Naive B cell (primary cell): Measurements from ENCODE around the gene GALK2. TPM values are rescaled to one million over a fixed set of nuclear protein-coding genes. Genes with fewer than 3 reads are reported as not detected.

Experiments used
- ATAC-seq, 2 donors: fragments of 150-1000 bp; cut with Tn5 transposase; 2 replicates each; pipeline ENCODE4 v1.10.0; 2021; ENCODE audit warnings: low read depth in 2 of 2, mild to moderate bottlenecking in 2 of 2, moderate library complexity in 2 of 2
- DNase-seq: peaks from one replicate; pipeline ENCODE4 v3.0.0; 2022
- H3K27ac Mint-ChIP-seq, 6 donors: one replicate each; pipeline ENCODE4 v1.8.0; 2020 to 2022; ENCODE audit warnings: mild to moderate bottlenecking in 6 of 6, mixed read lengths in 6 of 6, moderate library complexity in 5 of 6, inconsistent platforms in 2 of 6
- H3K27me3 Mint-ChIP-seq, 3 donors: one replicate each; pipeline ENCODE4 v1.8.0; 2021 to 2022; ENCODE audit warnings: mixed read lengths in 3 of 3, mild to moderate bottlenecking in 1 of 3
- H3K36me3 Mint-ChIP-seq, 2 donors: one replicate each; pipeline ENCODE4 v1.8.0; 2020 to 2022; ENCODE audit warnings: mixed read lengths in 2 of 2, inconsistent platforms in 1 of 2, mild to moderate bottlenecking in 1 of 2
- H3K4me1 Mint-ChIP-seq, 3 donors: one replicate each; pipeline ENCODE4 v1.8.0; 2020 to 2022; ENCODE audit warnings: mixed read lengths in 3 of 3, inconsistent platforms in 1 of 3, mild to moderate bottlenecking in 1 of 3, moderate library complexity in 1 of 3
- H3K4me3 Mint-ChIP-seq, 8 donors: one replicate each; pipeline ENCODE4 v1.8.0; 2020 to 2022; ENCODE audit warnings: mild to moderate bottlenecking in 8 of 8, mixed read lengths in 8 of 8, moderate library complexity in 8 of 8, inconsistent platforms in 2 of 8
- H3K9me3 Mint-ChIP-seq, 7 donors: one replicate each; pipeline ENCODE4 v1.8.0; 2020 to 2022; ENCODE audit warnings: mixed read lengths in 7 of 7, mild to moderate bottlenecking in 5 of 7, inconsistent platforms in 2 of 7, moderate library complexity in 1 of 7
- polyA plus RNA-seq, 6 donors: library from polyadenylated mRNA; unstranded; fragments of 300-500 nt; fragmentation: Illumina TruSeq; gene quantifications; one replicate each; pipeline ENCODE4 v1.2.3, GENCODE V29; 2021; ENCODE audit warnings: low read depth in 6 of 6

Gene GALK2
- polyA plus RNA-seq, 6 donors from 2014 or later: 12.6 to 26.4 (median 15.4) TPM

DNA sequence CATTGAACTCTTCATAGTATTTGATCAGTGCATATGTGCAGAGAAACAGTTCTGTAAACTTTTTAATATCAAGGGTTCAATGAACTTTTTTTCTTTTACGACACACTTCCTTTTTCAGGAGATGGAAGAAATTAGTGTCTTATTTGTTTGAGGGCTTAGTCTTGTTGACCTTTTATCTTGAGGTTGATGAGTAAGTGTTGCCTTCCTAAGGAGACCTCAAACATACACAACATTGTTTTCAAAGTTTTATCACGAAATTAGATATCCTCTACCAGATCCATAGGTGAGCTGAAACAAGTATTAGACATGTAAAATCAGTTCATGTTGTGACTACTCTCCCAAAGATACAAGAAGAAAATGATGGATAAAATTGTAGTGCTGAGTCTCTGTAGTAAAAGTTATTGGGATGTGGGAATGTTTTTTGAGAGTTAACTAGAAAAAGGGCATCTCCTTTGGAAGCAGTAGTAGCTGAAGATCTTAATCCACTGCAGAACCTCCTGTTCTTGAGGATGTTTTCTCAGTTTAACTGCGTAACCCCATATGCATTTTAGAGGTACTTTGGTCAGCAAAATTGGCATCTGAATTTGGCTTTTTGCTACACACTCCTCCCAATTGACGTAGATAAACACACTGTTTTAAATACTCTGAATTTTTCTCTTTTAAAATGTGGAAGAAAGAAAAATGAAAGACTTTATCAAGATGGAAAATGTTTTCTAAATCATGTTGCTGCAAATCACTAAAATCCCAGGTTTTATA lies 116.8 kb downstream of the GALK2 start:
- H3K27ac Mint-ChIP-seq: no peak overlapping the region
- H3K4me1 Mint-ChIP-seq: no peaks in the 10 kb centered on the region
- no peaks in the 10 kb centered on the region for H3K9me3 Mint-ChIP-seq
- H3K4me3 Mint-ChIP-seq: no peak overlapping the region
- ATAC-seq (no peak), DNase-seq (no peak)
- H3K27me3 Mint-ChIP-seq: no peaks in the 10 kb centered on the region
- peaks cover 36 to 49% of the 10 kb centered on the region in 2 donors for H3K36me3 Mint-ChIP-seq

DNA sequence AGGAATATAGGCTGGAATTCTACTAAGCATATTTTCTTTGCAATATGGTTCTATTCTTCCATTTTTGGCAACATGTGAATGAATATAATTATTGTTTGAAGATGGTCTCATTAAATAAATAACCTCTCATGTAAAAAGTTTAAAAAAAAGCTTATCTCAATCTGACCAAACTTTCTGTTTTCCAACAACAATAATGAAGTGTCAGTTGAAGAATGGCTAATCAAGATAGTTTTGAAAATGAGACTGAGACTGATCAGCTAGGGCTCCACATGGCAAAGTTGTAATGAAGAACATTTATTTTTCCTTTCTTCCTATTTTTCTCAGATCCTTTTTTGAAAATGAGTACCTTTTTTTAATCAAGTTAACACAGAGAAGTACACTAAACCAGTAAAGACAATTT lies 117.4 kb downstream of the GALK2 start:
- no peak overlapping the region for H3K4me3 Mint-ChIP-seq
- DNase-seq (no peak), ATAC-seq (no peak)
- no peaks in the 10 kb centered on the region for H3K4me1 Mint-ChIP-seq
- H3K36me3 Mint-ChIP-seq: peaks cover 41 to 50% of the 10 kb centered on the region in 2 donors
- no peaks in the 10 kb centered on the region for H3K9me3 Mint-ChIP-seq
- H3K27me3 Mint-ChIP-seq: no peaks in the 10 kb centered on the region
- no peak overlapping the region for H3K27ac Mint-ChIP-seq

DNA sequence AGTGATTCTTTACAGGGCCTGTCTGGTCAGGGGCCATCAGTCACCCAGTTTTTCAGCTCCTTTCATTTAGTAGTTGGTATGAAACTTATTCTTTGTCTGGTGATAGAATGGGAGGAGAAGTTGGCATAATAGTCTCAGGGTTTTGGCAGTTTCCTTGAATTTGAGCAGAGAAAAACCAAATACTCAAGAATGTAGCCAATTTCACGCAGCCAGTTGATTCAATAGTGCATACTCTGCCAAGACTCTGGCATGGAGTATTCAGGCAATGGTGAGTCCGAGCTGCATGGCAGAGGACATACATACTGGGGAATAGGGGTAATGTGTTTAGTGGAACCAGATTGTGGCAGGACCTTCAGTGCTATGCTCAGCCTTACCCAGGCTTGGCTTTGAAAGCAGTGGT lies 118.3 kb downstream of the GALK2 start:
- H3K4me1 Mint-ChIP-seq: no peaks in the 10 kb centered on the region

DNA sequence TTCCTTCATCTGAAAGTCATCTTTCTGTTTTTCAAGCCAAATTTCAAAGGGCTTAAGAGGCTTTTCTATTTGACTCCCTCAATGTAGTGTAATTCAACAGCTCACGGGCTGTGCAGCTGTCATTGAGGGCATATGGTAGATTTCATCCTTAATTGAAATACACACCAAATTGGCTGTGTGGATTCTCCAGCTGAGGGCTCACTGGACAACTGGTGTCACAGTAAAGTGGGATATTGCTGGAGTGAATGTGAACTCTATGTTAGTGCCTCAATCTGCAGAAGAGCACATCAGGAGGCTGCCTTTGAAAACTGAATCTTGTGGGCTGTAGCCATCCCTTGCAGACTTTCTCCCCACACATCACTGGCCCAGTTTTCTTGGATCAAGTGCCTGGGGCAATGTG lies 120.1 kb downstream of the GALK2 start:
- Mint-ChIP-seq H3K4me3 (no peak overlapping the region), H3K4me1 (no peaks in the 10 kb centered on the region), H3K9me3 (no peaks in the 10 kb centered on the region), H3K27ac (no peak overlapping the region), H3K36me3 (peaks cover 27 to 38% of the 10 kb centered on the region in 2 donors), H3K27me3 (no peaks in the 10 kb centered on the region)
- ATAC-seq (no peak), DNase-seq (no peak)

More for the DNA sequence above, 118.3 kb downstream of the GALK2 start:
- ATAC-seq (no peak), DNase-seq (no peak)
- no peaks in the 10 kb centered on the region for H3K9me3 Mint-ChIP-seq
- no peak overlapping the region for H3K4me3 Mint-ChIP-seq
- no peak overlapping the region for H3K27ac Mint-ChIP-seq
- peaks cover 36 to 47% of the 10 kb centered on the region in 2 donors for H3K36me3 Mint-ChIP-seq
- no peaks in the 10 kb centered on the region for H3K27me3 Mint-ChIP-seq

GRCh38 chr15:49293941-49294340 lies 123.9 kb downstream of the GALK2 start:
- Mint-ChIP-seq H3K36me3 (peaks cover 29 to 38% of the 10 kb centered on the region in 2 donors), H3K4me3 (no peak overlapping the region), H3K9me3 (peaks cover 0 to 12% (median 3%) of the 10 kb centered on the region in 7 donors), H3K27ac (no peak overlapping the region), H3K4me1 (no peaks in the 10 kb centered on the region), H3K27me3 (no peaks in the 10 kb centered on the region)
- DNase-seq (no peak), ATAC-seq (no peak)

- no peak for DNase-seq
- ATAC-seq: no peak
- Mint-ChIP-seq H3K4me3 (no peak overlapping the region), H3K4me1 (peaks cover 0 to 6% (median 4%) of the 10 kb centered on the region in 3 donors), H3K27me3 (no peaks in the 10 kb centered on the region), H3K9me3 (peaks cover 0 to 15% (median 5%) of the 10 kb centered on the region in 7 donors), H3K27ac (no peak overlapping the region), H3K36me3 (peaks cover 52 to 53% of the 10 kb centered on the region in 2 donors)
Measured at GRCh38 chr15:49296258-49296657, 126.2 kb downstream of the GALK2 start.

- peaks cover 0 to 6% (median 4%) of the 10 kb centered on the region in 3 donors for H3K4me1 Mint-ChIP-seq
- H3K36me3 Mint-ChIP-seq: peaks cover 47 to 48% of the 10 kb centered on the region in 2 donors
- no peak overlapping the region for H3K27ac Mint-ChIP-seq
- no peak for ATAC-seq
- no peak for DNase-seq
- peaks cover 0 to 16% (median 5%) of the 10 kb centered on the region in 7 donors for H3K9me3 Mint-ChIP-seq
- no peak overlapping the region for H3K4me3 Mint-ChIP-seq
- no peaks in the 10 kb centered on the region for H3K27me3 Mint-ChIP-seq
Measured at GRCh38 chr15:49297584-49297983, 127.5 kb downstream of the GALK2 start.

DNA sequence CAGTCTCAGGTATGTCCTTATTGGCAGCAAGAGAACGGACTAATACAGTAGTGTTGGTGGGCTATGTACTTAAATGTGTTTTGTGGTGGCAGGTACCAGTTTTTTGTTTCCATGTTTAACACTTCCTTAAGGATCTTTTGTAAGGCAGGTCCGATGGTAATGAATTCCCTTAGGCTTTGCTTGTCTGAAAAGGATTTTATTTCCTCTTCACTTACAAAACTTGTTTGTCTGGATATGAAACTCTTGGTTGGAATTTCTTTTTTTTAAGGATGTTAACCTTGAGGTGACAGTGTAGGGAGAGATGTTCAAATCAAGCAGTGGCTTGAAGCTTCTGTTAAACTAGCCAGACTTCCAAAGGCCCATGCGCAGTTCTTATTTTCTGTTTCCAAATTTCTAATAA lies 130.8 kb downstream of the GALK2 start:
- peaks cover 0 to 13% (median 11%) of the 10 kb centered on the region in 3 donors for H3K4me1 Mint-ChIP-seq
- no peak for ATAC-seq
- DNase-seq: no peak

DNA sequence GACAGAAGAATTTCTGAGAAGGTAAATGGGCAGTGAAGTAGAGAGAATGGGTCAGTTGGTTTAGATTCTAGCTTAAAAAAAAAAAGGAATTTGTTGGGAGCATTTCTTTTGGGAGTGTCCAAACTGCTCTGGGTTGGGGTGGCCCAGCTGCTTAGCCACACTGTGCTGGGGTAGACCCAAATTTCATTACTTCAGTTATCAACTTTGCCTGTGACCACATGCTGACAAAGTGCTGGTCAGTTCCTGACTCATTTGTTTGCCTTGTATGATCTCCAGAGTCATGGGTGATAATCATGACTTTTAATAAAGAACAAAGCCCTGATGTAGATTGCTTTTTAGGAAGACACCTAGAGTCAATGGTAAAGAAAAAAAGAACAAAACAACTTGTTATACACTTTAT lies 131.5 kb downstream of the GALK2 start:
- ATAC-seq (no peak), DNase-seq (no peak)
- Mint-ChIP-seq H3K4me1 (peaks cover 0 to 13% (median 11%) of the 10 kb centered on the region in 3 donors), H3K4me3 (no peak overlapping the region), H3K9me3 (peaks cover 0 to 16% (median 0%) of the 10 kb centered on the region in 7 donors), H3K27ac (no peak overlapping the region), H3K36me3 (peaks cover 48 to 62% of the 10 kb centered on the region in 2 donors), H3K27me3 (no peaks in the 10 kb centered on the region)

More for the DNA sequence above, 130.8 kb downstream of the GALK2 start:
- no peaks in the 10 kb centered on the region for H3K27me3 Mint-ChIP-seq
- H3K4me3 Mint-ChIP-seq: no peak overlapping the region
- H3K36me3 Mint-ChIP-seq: peaks cover 54 to 69% of the 10 kb centered on the region in 2 donors
- H3K9me3 Mint-ChIP-seq: peaks cover 0 to 16% (median 5%) of the 10 kb centered on the region in 7 donors
- no peak overlapping the region for H3K27ac Mint-ChIP-seq

DNA sequence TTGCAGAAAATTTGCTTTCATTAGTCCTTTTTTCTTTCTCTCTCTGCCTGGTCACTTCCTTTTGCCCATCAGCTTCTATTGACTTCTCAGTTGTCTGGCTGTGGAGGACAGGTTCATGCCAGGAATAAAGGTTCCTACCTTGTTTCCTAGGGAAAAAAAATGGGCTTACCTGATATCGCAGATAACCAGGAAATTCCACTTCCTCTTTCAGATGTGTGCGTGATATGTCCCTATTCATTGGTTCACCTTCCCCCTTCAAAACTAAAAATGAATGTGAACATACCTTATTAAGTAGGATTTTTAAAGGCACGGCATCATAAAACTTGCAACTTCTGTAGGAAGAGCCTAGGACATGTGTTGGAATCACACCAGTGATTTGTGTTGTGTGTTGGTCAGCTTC lies 133.0 kb downstream of the GALK2 start:
- peaks cover 0 to 13% (median 11%) of the 10 kb centered on the region in 3 donors for H3K4me1 Mint-ChIP-seq
- DNase-seq (no peak), ATAC-seq (no peak)
- H3K9me3 Mint-ChIP-seq: peaks cover 0 to 9% (median 0%) of the 10 kb centered on the region in 7 donors
- H3K27me3 Mint-ChIP-seq: no peaks in the 10 kb centered on the region
- H3K36me3 Mint-ChIP-seq: peaks cover 38 to 56% of the 10 kb centered on the region in 2 donors
- no peak overlapping the region for H3K4me3 Mint-ChIP-seq
- no peak overlapping the region for H3K27ac Mint-ChIP-seq

- Mint-ChIP-seq H3K27ac (no peak overlapping the region), H3K36me3 (peaks cover 42 to 49% of the 10 kb centered on the region in 2 donors), H3K4me1 (peaks cover 0 to 19% (median 13%) of the 10 kb centered on the region in 3 donors), H3K4me3 (no peak overlapping the region), H3K27me3 (no peaks in the 10 kb centered on the region), H3K9me3 (no peaks in the 10 kb centered on the region)
- DNase-seq (no peak), ATAC-seq (no peak)
Measured at GRCh38 chr15:49306551-49306950, 136.5 kb downstream of the GALK2 start.

- ATAC-seq: no peak
- Mint-ChIP-seq H3K36me3 (peaks cover 45 to 49% of the 10 kb centered on the region in 2 donors), H3K4me1 (peaks cover 0 to 14% (median 5%) of the 10 kb centered on the region in 3 donors), H3K4me3 (no peak overlapping the region), H3K27me3 (no peaks in the 10 kb centered on the region), H3K9me3 (peaks cover 0 to 4% (median 0%) of the 10 kb centered on the region in 7 donors), H3K27ac (peak overlapping the region in 1 of 6 donors; percentile 34)
- no peak for DNase-seq
Measured at GRCh38 chr15:49308686-49309085, 138.6 kb downstream of the GALK2 start.

GRCh38 chr15:49309889-49310288 lies 139.8 kb downstream of the GALK2 start:
- Mint-ChIP-seq H3K27ac (no peak overlapping the region), H3K4me3 (no peak overlapping the region), H3K27me3 (no peaks in the 10 kb centered on the region), H3K36me3 (peaks cover 37 to 42% of the 10 kb centered on the region in 2 donors), H3K9me3 (peaks cover 0 to 4% (median 0%) of the 10 kb centered on the region in 7 donors), H3K4me1 (peaks cover 0 to 17% (median 5%) of the 10 kb centered on the region in 3 donors)
- ATAC-seq (no peak), DNase-seq (no peak)

GRCh38 chr15:49313650-49314049 lies 143.6 kb downstream of the GALK2 start:
- H3K4me3 Mint-ChIP-seq: no peak overlapping the region
- H3K36me3 Mint-ChIP-seq: peaks cover 33 to 42% of the 10 kb centered on the region in 2 donors
- H3K9me3 Mint-ChIP-seq: peaks cover 0 to 10% (median 0%) of the 10 kb centered on the region in 7 donors
- H3K27me3 Mint-ChIP-seq: no peaks in the 10 kb centered on the region
- DNase-seq (no peak), ATAC-seq (no peak)
- H3K4me1 Mint-ChIP-seq: peaks cover 0 to 14% (median 5%) of the 10 kb centered on the region in 3 donors
- no peak overlapping the region for H3K27ac Mint-ChIP-seq
